ENCODE measurements around the gene DPP8.

DPP8 gene

GRCh38 chr15:65406424-65407000 lies 111.0 kb downstream of the DPP8 start:
- Histone ChIP-seq H3K27ac (ENCODE audit: low read length) (no peak overlapping the region), H3K36me3 (ENCODE audit: insufficient read depth, low read length) (no peaks in the 10 kb centered on the region), H3K79me2 (ENCODE audit: insufficient read depth, low read length) (no peaks in the 10 kb centered on the region), H3K27me3 (ENCODE audit: insufficient read depth, low read length, poor library complexity) (peaks cover 6% of the 10 kb centered on the region), H3K4me3 (ENCODE audit: low read depth in 1 of 2, low read length in 2 of 2) (no peak overlapping the region), H3K9ac (ENCODE audit: low read depth, low read length) (no peak overlapping the region), H3K4me2 (ENCODE audit: insufficient read depth, low read length) (no peak overlapping the region), H3K9me3 (ENCODE audit: insufficient read depth, low read length, severe bottlenecking) (no peaks in the 10 kb centered on the region), H4K20me1 (ENCODE audit: insufficient read depth, low read length) (no peaks in the 10 kb centered on the region), H2AFZ (ENCODE audit: low read depth, low read length) (no peak overlapping the region), H3K4me1 (ENCODE audit: insufficient read depth, low read length) (no peaks in the 10 kb centered on the region)
- TF ChIP-seq CTCF (IDR thresholded peaks at IDR 0.05; ENCODE audit: borderline replicate concordance, extremely low read depth, low read length, poor library complexity, severe bottlenecking) (no peak), EZH2 (IDR thresholded peaks at IDR 0.05; ENCODE audit: borderline replicate concordance, low read depth, low read length, severe bottlenecking) (no peak)
- ATAC-seq (ENCODE audit: insufficient read depth, low read depth) (no peak), DNase-seq (no peak)

DNA sequence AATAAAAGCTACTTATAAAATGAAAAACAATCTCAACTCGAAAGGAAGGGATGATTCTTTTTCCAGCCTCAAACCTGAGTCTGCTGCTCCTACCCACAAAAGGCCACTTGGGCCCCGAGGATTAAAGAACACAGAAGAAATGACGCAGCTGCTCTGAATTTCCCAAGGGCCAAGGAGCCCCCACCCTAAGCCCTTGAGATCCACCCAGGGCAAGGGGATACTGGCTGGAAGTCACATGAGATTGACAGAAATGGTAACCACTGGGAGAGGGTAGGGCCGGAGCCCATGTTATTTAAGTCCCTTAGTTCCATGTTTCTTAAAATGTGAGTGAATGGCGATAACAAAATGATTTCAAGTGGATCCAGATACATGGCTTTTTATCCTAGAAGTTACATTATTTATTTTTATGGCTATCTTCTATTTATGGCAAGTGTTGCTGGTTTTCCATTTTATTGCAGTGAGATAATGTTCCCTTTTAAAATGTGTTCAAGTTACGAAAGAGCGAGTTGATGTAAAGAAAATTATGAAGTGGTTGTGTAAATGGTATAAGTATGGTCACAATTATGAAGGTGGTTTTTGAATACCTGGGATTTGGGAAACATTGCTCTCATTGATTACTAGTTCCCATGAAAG lies 111.6 kb downstream of the DPP8 start:
- H3K79me2 ChIP-seq (ENCODE audit: insufficient read depth, low read length) = no peaks in the 10 kb centered on the region

DNA sequence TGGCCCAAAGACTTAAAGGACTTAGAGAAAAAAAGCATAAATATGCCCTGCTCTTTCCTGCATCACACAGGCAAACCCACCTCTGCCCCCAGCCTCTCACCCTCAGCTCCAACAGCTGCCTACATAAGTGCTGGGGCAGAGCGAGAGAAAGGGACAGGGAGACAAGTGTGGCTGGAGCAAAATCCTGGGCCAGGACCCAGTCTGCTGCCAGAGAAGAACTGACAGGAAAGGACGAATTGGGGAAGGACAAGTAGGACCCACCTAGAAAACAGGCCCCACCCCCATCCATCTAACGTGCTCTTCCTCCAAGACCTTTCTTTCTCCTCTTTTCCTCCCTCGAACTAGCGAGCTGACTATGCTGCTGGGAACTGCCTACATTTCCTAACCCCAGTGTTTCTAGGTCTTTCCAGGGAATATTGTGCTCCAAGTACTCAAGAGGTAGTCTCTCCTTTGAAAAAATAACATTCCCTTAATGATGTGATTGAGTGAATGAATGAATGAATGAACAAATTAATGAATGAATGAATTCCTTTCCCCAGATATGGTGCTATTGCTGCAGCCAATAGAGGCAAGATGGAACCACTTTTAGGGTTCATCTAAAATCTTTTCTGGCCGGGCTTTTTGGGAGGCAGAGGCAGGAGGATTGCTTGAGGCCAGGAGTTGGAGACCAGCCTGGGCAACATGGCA lies 113.2 kb downstream of the DPP8 start:
- Histone ChIP-seq H3K27ac (ENCODE audit: low read length) (no peak overlapping the region), H3K9ac (ENCODE audit: low read depth, low read length) (no peak overlapping the region), H3K79me2 (ENCODE audit: insufficient read depth, low read length) (no peaks in the 10 kb centered on the region), H3K4me3 (ENCODE audit: low read depth in 1 of 2, low read length in 2 of 2) (no peak overlapping the region), H3K4me1 (ENCODE audit: insufficient read depth, low read length) (0 out of 2 replicates have a peak, but pooled peaks cover 4% of the 10 kb centered on the region), H3K36me3 (ENCODE audit: insufficient read depth, low read length) (no peaks in the 10 kb centered on the region), H3K9me3 (ENCODE audit: insufficient read depth, low read length, severe bottlenecking) (no peaks in the 10 kb centered on the region), H4K20me1 (ENCODE audit: insufficient read depth, low read length) (0 out of 2 replicates have a peak, but pooled peaks cover 3% of the 10 kb centered on the region), H3K27me3 (ENCODE audit: insufficient read depth, low read length, poor library complexity) (no peaks in the 10 kb centered on the region), H2AFZ (ENCODE audit: low read depth, low read length) (no peak overlapping the region; the same call in 1 of the 2 replicates), H3K4me2 (ENCODE audit: insufficient read depth, low read length) (no peak overlapping the region)
- TF ChIP-seq CTCF (IDR thresholded peaks at IDR 0.05; ENCODE audit: borderline replicate concordance, extremely low read depth, low read length, poor library complexity, severe bottlenecking) (no peak), EZH2 (IDR thresholded peaks at IDR 0.05; ENCODE audit: borderline replicate concordance, low read depth, low read length, severe bottlenecking) (no peak)
- no peak for DNase-seq
- ATAC-seq (ENCODE audit: insufficient read depth, low read depth) = no peak

More for the DNA sequence above, 111.6 kb downstream of the DPP8 start:
- Histone ChIP-seq H3K27ac (ENCODE audit: low read length) (no peak overlapping the region), H3K9ac (ENCODE audit: low read depth, low read length) (no peak overlapping the region), H2AFZ (ENCODE audit: low read depth, low read length) (no peak overlapping the region), H3K4me1 (ENCODE audit: insufficient read depth, low read length) (0 out of 2 replicates have a peak, but pooled peaks cover 4% of the 10 kb centered on the region), H4K20me1 (ENCODE audit: insufficient read depth, low read length) (no peaks in the 10 kb centered on the region), H3K9me3 (ENCODE audit: insufficient read depth, low read length, severe bottlenecking) (no peaks in the 10 kb centered on the region), H3K4me3 (ENCODE audit: low read depth in 1 of 2, low read length in 2 of 2) (no peak overlapping the region), H3K4me2 (ENCODE audit: insufficient read depth, low read length) (no peak overlapping the region), H3K36me3 (ENCODE audit: insufficient read depth, low read length) (no peaks in the 10 kb centered on the region), H3K27me3 (ENCODE audit: insufficient read depth, low read length, poor library complexity) (peaks cover 6% of the 10 kb centered on the region)
- DNase-seq = no peak
- ATAC-seq (ENCODE audit: insufficient read depth, low read depth) = no peak
- TF ChIP-seq CTCF (IDR thresholded peaks at IDR 0.05; ENCODE audit: borderline replicate concordance, extremely low read depth, low read length, poor library complexity, severe bottlenecking) = no peak
- TF ChIP-seq EZH2 (IDR thresholded peaks at IDR 0.05; ENCODE audit: borderline replicate concordance, low read depth, low read length, severe bottlenecking) = no peak

All from DND-41 (cell line).